ENCODE results near the gene MPDU1. TPM values are rescaled to one million over a fixed set of nuclear protein-coding genes. Genes with fewer than 3 reads are reported as not detected.

The MPDU1 gene
- total and polyA plus RNA-seq, 10 of the 15 experiments (the other 5 are each of a cell fraction or from before 2014, with no cell fraction given): 3.6 to 138 (median 78.9) TPM

- TF ChIP-seq, protein P1, sequence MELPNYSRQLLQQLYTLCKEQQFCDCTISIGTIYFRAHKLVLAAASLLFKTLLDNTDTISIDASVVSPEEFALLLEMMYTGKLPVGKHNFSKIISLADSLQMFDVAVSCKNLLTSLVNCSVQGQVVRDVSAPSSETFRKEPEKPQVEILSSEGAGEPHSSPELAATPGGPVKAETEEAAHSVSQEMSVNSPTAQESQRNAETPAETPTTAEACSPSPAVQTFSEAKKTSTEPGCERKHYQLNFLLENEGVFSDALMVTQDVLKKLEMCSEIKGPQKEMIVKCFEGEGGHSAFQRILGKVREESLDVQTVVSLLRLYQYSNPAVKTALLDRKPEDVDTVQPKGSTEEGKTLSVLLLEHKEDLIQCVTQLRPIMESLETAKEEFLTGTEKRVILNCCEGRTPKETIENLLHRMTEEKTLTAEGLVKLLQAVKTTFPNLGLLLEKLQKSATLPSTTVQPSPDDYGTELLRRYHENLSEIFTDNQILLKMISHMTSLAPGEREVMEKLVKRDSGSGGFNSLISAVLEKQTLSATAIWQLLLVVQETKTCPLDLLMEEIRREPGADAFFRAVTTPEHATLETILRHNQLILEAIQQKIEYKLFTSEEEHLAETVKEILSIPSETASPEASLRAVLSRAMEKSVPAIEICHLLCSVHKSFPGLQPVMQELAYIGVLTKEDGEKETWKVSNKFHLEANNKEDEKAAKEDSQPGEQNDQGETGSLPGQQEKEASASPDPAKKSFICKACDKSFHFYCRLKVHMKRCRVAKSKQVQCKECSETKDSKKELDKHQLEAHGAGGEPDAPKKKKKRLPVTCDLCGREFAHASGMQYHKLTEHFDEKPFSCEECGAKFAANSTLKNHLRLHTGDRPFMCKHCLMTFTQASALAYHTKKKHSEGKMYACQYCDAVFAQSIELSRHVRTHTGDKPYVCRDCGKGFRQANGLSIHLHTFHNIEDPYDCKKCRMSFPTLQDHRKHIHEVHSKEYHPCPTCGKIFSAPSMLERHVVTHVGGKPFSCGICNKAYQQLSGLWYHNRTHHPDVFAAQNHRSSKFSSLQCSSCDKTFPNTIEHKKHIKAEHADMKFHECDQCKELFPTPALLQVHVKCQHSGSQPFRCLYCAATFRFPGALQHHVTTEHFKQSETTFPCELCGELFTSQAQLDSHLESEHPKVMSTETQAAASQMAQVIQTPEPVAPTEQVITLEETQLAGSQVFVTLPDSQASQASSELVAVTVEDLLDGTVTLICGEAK (IDR thresholded peaks at IDR 0.05; ENCODE audit: borderline replicate concordance): no peak
- TF ChIP-seq ESRRA (IDR thresholded peaks at IDR 0.05; ENCODE audit: low read length) (no peak), GABPA (IDR thresholded peaks at IDR 0.05; ENCODE audit: low read depth) (no peak), FOXM1 (IDR thresholded peaks at IDR 0.05; ENCODE audit: low read depth, low read length) (no peak), SP1 (IDR thresholded peaks at IDR 0.05; ENCODE audit: low read depth, low read length) (no peak)
- TF ChIP-seq, protein P2, sequence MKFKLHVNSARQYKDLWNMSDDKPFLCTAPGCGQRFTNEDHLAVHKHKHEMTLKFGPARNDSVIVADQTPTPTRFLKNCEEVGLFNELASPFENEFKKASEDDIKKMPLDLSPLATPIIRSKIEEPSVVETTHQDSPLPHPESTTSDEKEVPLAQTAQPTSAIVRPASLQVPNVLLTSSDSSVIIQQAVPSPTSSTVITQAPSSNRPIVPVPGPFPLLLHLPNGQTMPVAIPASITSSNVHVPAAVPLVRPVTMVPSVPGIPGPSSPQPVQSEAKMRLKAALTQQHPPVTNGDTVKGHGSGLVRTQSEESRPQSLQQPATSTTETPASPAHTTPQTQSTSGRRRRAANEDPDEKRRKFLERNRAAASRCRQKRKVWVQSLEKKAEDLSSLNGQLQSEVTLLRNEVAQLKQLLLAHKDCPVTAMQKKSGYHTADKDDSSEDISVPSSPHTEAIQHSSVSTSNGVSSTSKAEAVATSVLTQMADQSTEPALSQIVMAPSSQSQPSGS (IDR thresholded peaks at IDR 0.05; ENCODE audit: low read length): no peak
- TF ChIP-seq, protein P3, sequence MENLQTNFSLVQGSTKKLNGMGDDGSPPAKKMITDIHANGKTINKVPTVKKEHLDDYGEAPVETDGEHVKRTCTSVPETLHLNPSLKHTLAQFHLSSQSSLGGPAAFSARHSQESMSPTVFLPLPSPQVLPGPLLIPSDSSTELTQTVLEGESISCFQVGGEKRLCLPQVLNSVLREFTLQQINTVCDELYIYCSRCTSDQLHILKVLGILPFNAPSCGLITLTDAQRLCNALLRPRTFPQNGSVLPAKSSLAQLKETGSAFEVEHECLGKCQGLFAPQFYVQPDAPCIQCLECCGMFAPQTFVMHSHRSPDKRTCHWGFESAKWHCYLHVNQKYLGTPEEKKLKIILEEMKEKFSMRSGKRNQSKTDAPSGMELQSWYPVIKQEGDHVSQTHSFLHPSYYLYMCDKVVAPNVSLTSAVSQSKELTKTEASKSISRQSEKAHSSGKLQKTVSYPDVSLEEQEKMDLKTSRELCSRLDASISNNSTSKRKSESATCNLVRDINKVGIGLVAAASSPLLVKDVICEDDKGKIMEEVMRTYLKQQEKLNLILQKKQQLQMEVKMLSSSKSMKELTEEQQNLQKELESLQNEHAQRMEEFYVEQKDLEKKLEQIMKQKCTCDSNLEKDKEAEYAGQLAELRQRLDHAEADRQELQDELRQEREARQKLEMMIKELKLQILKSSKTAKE (IDR thresholded peaks at IDR 0.05; ENCODE audit: low read depth, poor library complexity, severe bottlenecking): no peak
Observed at GRCh38 chr17:7629939-7630571, 46.4 kb downstream of the MPDU1 start, which contains the start of gene SHBG (continued).

Data from GM12878 (cell line).